RWPE1 (cell line): ENCODE measurements around the gene ANLN.
"Not testable (repeated sequence)": the region's sequence is repeated elsewhere in the genome, so short reads cannot be mapped to it uniquely, and the experiment has no call there.

Experiments
- CTCF ChIA-PET: fragments of 350-600 bp; sonication (Branson Sonifier 250); formaldehyde crosslinking; extraction: SDS; loops from one replicate; lab custom pipeline; 2021; lab: Yijun Ruan, JAX
- POLR2A ChIA-PET: fragments of 400-600 bp; formaldehyde crosslinking; extraction: SDS; loops from one replicate; lab custom pipeline; 2020; ENCODE audit warnings: antibody characterized with exemption; ENCODE audit not compliant: low non-redundant PET; lab: Yijun Ruan, JAX
- DNase-seq: peaks from one replicate; pipeline ENCODE4 v3.0.0; 2012; ENCODE audit warnings: low spot score
- H3K27ac ChIP-seq: fragments of 450-650 bp; 2 replicates; pipeline ENCODE4 v1.5.1; 2017
- CTCF ChIP-seq: fragments of 450-650 bp; conservative IDR thresholded peaks from 2 replicates; pipeline ENCODE4 v1.5.1; 2017; ENCODE audit warnings: low read depth, mild to moderate bottlenecking

The ANLN gene

GRCh38 chr7:36370046-36370445, 19.6 kb upstream of the ANLN start:
- no peak for TF ChIP-seq CTCF
- ChIA-PET CTCF (no interaction called here), POLR2A (no interaction called here)
- H3K27ac ChIP-seq, result no peak overlapping the region
- no peak for DNase-seq

GRCh38 chr7:36372156-36372555, 17.5 kb upstream of the ANLN start:
- CTCF ChIA-PET, result no interaction called here
- DNase-seq, result no peak
- POLR2A ChIA-PET, result no interaction called here

GRCh38 chr7:36378555-36378954, 11.1 kb upstream of the ANLN start:
- H3K27ac ChIP-seq, POLR2A ChIA-PET, DNase-seq: not testable (repeated sequence)
- CTCF ChIA-PET, result interaction anchor here (0.7 kb wide), 1 partner anchor 138 kb away, joined by 4 read pairs; no protein-coding TSS in a partner anchor

More at GRCh38 chr7:36372156-36372555, 17.5 kb upstream of the ANLN start:
- H3K27ac ChIP-seq, result no peak overlapping the region
- TF ChIP-seq CTCF, result no peak

- no peak for TF ChIP-seq CTCF
- no peak for DNase-seq
- ChIA-PET CTCF (no interaction called here), POLR2A (no interaction called here)
- H3K27ac ChIP-seq, result no peak overlapping the region
These were observed 9.7 kb upstream of the ANLN start for GRCh38 chr7:36379831-36380504.

GRCh38 chr7:36381056-36381455, 8.6 kb upstream of the ANLN start:
- ChIA-PET CTCF (no interaction called here), POLR2A (no interaction called here)
- no peak overlapping the region for H3K27ac ChIP-seq
- TF ChIP-seq CTCF, result no peak
- no peak for DNase-seq

GRCh38 chr7:36383284-36383683, 6.4 kb upstream of the ANLN start:
- CTCF ChIA-PET, DNase-seq, H3K27ac ChIP-seq, POLR2A ChIA-PET: not testable (repeated sequence)

GRCh38 chr7:36385646-36386045, 4.0 kb upstream of the ANLN start:
- H3K27ac ChIP-seq, DNase-seq, POLR2A ChIA-PET: not testable (repeated sequence)
- CTCF ChIA-PET, result interaction anchor here (0.6 kb wide), 1 partner anchor 55 kb away, joined by 3 read pairs; no protein-coding TSS in a partner anchor

- no peak overlapping the region for H3K27ac ChIP-seq
- ChIA-PET CTCF (interaction anchor here (0.9 kb wide), 1 partner anchor 20 kb away, joined by 3 read pairs; no protein-coding TSS in a partner anchor), POLR2A (no interaction called here)
- TF ChIP-seq CTCF, result no peak
- DNase-seq, result peak; percentile 17
These were observed 2.0 kb upstream of the ANLN start for GRCh38 chr7:36387435-36388231.
